Activated CD4-positive, CD25-positive, alpha-beta regulatory T cell (primary cell): ENCODE data around the gene LARGE2.

Experiments used
- DNase-seq, 4 experiments: peaks; one replicate each; lab custom pipeline; 2025; lab: John Stamatoyannopoulos, UW

LARGE2 gene

DNA sequence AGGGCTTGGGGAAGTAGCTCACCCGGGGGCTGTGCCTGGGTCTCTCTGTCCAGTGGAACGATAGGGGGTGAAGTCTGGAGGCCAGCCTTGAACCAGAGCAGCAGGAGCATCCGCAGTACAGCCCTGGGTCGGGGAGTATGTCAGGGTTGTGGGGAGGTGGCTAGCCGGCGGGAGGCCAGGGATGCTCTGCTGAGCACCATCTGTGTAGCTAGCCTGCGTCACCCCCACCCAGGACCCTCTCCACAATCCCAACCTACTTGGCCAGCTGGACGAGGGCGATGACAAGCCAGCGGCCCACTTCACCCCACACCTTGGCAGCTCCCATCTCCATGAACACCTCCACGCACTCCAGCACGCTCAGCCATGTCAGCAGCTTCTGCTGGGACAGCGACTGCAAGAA lies 7.0 kb upstream of the LARGE2 start:
- no peak for DNase-seq

DNA sequence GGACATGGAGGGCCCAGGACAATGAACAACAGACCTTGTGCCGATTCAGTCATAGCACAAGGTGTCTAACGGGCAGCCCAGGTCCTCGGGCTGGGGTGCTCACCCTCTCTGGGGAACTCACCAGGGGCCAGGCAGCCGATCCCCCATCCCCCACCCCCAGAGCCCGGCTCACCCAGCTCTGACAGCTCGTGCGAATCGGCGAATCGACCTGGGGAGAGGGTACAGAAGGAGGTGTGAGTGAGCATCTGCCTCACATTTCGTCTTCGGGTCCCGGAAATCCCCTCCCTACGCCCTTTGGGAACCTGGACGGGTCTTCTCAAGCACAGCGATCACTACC lies 5.2 kb upstream of the LARGE2 start:
- DNase-seq, result no peak

DNA sequence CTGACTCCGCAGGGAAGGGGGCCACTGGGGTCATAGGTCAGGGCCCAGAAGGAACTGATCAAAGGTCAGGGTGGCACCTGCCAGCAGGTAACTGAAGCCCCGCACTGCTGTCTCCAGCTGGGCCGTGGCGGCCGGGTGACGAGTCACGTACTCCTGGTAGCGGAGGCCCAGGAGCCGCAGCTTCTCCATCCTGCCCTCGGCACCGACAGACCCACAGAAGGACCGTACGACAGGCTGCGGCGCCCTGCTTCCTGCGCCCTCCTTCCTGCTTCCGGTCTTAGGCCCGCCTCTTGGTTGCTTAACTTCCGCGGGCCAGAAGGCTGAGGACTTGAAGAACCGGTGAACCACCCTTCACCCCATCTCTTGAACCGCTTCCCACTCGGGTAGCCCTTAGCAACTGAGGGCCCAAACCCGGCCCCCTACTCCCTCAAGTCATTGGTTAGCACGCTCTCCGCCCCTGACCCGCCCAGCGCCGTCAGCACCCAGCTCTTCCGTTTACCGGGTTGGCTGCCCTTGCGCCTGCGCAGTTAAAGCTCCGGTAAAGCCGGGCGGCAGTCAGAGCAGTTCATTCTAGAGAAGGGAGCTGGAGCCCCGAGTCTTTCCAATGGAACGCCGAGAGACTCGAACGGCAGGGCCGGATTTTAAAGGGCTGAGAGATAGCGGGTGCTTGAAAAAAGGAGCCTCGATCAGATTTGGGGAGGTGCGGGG lies 4.7 kb upstream of the LARGE2 start, which contains the start of gene PEX16:
Gene PEX16 (minus strand): TSS at position 255 of the 708 bp plus-strand sequence. CDS start 66 bp downstream, at position 189.
- peak; percentile 80 to 91 (median 86) for DNase-seq

DNA sequence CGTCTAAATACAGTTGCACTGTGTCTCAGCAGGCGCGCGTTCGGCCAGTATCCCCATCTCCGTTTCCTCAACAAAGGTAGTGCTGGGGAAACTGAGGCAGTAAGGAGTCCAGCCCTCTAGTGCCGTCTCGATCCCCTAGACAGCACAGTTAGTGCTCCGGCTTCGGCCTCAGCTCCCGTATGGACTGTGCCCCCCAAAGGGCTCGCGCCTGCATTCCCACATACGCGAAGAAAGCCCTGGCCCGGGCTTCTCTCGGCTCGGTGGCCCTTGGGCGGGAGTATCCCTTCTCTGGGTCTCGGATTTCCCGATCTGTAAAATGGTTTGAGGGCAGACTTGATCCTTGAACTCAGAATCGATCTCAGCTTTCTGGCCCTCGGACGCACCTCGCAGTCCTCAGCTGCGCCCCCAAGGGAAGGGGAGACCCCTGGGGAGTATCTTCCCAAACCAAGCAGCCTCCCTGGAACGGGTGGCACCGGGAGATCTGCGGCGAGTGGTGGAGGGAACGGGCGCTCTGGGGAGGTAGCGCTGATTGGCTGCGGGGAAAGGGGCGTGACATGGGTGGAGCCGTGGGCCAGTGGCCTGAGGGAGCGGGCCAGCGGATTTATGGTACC lies 4.0 kb upstream of the LARGE2 start:
- DNase-seq, result peak in 2 of 4 experiments; percentile 23 to 46

DNA sequence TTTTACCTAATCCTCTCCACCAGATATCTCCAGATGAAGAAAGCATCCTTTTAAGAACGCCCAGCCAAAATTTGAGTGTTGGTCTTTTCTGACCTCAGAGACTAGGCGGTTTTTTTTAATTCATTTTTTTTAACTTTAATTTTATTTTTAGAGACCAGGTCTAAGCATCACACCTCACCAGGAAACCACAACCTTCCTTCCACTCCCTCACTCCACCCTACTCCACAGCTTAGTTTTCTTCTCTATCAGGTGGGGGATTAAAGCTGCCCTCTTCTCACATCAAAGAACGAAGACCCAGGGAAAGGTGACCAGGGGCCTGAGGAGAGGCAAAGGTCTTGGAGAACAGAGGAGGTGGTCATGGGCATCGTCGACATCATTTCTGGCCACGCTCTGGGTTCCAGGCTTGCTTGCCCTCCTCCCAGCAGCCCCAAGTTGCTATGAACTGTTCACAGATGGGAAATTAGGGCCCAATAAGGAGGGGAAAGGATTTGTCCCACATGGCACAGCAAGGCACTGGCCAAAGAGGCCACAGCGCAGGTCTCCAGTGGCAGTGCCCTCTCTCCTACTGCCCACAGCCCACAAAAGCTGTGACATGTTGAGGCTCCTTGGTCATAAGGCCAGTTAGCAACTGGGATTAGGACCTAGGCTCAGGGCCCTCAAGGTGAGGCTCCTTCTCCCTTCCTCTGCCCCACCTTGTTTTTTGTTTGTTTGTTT lies 3.3 kb upstream of the LARGE2 start:
- no peak for DNase-seq

DNA sequence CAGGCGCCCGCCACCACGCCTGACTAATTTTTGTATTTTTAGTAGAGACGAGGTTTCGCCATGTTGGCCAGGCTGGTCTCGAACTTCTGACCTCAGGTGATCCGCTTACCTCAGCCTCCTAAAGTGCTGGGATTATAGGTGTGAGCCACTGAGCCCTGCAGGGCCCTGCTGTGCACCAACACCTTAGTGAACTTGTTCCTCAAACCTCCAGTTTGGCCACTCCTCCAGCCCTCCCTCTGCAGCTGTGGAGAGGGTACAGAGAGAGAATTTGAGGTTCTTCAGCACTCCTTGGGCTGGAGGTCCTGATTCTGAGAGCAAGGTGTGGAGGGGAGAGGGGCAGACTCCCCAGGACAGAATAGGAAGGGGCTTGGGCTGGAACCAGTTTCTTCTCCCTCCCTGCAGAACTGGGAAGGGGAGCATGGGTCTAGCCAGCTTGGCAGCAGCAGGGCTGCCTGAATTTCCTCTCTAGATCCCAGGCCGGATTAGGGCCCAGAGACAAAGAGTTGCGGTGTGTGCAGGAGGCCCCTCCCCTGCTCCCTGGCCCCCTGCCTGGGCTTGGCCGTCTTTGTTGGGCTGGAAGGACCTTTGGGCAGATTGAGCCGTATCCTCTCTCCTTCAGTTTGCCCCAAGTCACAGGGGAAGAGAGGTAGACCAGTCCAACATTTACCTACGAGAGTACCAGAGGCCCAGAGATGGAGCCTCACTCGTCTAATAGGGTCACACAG lies 2.5 kb upstream of the LARGE2 start:
- DNase-seq, result no peak

DNA sequence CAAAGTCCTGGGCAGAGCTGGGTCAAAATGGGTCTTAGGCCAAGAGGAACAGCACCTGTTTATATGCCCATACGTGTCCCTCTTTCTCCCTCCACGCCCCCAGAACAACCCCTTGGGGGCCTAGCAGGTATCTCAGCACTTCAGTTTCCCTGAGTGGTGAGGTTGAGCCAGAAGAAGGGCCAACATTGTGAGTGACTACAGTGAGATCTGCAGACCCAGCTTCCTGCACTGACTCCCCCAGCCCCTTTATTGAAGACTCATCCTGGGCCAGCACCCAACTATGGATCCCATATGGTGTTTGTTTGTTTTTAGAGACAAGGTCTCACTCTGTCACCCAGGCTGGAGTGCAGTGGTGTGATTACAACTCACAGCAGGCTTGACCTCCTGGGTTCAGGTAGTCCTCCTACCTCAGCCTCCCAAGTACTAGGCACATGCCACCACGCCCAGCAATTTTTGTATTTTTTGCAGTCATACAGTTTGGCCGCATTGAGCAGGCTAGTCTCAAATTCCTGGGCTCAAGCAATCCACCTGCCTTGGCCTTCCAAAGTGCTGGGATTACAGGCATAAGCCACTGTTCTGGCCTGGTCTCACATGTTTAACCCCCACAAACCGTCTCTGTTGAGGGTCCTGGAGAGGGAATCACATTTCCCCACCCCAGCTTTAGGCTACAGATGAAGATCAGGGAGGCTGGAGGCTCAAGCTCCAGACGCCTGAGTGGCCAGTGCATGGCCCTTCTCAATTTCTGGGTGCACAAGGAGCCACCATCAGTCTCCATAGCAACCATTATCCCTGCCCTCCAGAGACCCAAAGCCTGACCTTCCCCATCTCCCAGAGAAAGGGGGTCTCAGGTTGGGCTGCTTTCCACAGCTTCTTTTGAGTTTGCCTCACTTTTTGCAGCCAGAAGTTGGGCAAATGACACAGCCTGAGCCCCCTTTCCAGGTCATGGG lies 1.7 kb upstream of the LARGE2 start:
- DNase-seq, result no peak

DNA sequence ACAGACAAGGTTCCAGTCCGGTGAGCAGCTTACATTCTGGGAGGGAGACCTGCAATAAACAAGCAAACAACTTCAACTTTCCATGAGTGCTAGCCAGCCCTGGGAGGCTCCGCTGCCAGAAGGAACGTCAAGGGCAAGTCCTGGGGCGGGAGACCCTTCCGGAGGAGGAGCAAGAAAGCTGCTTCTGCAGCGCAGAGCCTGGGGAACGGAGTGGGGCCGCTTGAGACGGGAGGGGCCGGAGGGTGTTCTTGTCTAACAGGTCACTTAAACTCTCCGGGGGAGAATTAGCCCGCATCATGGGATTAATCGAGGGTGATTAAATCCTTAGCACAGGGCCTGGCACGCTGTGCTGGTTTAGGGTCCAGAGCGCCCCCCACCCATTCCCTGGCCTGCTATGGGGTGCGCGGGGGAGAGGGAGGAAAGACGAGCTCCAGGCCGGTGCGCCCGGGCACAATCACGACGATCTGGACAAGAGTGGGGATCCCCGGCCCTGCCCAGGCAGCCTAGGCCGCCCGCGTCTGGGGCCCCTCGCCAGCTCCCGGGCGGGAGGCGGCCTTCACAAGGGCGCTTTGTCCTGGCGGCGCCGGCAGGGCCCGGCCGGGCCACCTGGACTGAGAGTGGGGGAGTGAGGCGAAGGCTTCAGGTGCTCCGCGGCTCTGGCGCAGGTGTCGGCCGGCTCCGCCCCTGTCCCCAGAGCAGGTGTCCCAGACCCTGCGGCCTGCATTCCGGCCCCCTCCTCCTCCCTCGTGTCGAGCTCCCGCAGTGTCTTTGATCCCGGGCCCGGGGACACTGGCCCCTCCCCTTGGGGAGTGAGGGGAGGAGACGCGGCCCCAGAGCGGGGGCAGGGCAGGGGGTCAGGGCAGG lies 663 bp upstream of the LARGE2 start:
- DNase-seq, result no peak

DNA sequence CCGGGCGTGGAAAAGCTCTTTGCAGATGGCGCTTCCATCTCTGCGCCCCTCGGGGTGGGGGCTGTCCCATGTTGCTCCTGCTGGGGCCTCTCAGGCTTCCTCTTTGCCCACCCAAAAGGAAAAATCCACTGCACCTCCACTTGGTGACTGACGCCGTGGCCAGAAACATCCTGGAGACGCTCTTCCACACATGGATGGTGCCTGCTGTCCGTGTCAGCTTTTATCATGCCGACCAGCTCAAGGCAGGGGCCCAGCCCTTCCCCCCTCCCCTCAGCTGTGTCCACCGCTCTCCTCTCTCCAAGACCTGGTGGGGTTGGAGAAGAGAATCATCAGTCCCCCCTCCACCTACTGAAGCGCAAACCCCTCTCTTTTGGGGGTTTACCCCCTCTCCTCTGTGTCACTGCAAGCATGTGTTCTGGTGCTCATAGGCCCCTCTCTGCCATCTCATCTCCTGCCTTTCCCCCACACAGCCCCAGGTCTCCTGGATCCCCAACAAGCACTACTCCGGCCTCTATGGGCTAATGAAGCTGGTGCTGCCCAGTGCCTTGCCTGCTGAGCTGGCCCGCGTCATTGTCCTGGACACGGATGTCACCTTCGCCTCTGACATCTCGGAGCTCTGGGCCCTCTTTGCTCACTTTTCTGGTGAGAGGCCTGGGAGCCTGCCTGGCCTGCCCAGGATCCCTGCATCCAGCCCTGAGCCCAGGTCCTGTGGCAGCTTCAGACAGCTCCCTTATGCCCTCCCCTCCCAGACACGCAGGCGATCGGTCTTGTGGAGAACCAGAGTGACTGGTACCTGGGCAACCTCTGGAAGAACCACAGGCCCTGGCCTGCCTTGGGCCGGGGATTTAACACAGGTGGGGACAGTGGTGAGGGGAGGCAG lies 1.8 kb downstream of the LARGE2 start:
- DNase-seq, result no peak

DNA sequence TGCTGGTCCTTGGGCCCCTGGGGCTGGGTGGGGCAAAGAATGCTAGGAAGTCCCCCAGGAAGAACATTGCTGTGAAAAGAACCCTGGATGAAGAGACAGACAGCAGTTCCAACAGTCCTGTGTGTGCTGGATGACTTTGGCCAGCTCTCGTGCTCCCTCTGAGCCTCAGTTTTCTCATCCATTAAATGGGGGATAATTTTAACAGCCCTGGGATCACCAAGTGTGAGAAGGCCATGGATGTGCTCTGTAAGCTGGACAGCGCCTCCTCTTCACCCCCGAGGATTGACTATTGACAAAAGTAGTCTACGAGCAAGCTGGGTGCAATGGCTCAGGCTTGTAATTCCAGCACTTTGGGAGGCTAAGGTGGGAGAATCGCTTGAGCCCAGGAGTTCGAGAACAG lies 2.5 kb downstream of the LARGE2 start:
- no peak for DNase-seq

DNA sequence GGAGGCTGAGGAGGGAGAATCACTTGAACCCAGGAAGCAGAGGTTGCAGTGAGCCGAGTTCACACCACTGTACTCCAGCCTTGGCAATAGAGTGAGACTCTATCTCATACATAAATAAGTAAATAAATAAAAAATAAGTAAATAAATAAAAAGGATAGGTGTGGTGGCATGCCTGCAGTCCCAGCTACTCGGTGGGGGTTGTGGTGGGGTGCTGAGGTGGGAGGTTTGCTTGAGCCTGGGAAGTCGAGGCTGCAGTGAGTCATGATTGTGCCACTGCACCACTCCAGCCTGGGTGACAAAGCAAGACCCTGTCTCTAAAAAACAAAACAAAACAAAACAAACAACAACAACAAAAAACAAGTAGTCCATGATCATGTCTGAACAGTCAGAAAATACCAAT lies 3.1 kb downstream of the LARGE2 start:
- no peak for DNase-seq

DNA sequence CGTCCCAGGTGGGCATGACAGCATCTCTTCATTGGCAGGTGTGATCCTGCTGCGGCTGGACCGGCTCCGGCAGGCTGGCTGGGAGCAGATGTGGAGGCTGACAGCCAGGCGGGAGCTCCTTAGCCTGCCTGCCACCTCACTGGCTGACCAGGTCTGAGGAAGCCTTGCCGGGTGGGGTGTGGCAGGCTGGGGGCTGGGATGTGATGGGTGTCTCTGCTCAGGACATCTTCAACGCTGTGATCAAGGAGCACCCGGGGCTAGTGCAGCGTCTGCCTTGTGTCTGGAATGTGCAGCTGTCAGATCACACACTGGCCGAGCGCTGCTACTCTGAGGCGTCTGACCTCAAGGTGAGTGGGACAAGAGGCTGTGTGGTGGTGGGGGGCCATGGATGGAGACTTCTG lies 3.5 kb downstream of the LARGE2 start:
- no peak for DNase-seq

DNA sequence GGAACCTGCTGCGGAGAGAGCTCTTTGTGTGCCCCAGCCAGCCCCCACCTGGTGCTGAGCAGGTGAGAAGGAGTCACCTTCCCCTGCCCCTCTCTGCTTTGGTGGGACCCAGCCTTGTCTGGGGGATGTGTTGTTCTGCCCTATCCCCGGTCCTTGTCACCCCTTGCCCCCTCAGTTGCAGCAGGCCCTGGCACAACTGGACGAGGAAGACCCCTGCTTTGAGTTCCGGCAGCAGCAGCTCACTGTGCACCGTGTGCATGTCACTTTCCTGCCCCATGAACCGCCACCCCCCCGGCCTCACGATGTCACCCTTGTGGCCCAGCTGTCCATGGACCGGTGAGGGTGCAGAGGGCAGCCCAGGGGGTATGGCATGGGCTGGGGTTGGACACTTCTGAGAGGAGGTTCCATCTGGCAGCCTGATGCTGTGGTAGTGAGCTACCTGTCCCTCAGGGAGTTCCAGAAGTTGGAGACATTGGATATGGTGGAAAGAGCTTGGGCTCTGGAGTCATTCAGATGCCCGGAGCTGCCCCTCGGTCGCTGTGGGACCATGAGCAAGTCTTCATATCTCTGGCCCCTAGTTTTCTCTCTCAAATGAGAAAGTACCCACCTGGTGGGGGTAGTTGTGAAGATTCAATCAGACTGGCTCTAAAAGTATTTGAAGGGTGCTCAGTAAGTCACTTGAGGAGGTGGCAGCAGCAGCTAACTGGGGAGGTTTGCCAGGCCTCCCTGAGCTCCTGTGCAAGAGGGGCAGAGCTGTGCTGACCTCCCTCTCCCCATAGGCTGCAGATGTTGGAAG lies 4.3 kb downstream of the LARGE2 start:
- DNase-seq, result no peak

DNA sequence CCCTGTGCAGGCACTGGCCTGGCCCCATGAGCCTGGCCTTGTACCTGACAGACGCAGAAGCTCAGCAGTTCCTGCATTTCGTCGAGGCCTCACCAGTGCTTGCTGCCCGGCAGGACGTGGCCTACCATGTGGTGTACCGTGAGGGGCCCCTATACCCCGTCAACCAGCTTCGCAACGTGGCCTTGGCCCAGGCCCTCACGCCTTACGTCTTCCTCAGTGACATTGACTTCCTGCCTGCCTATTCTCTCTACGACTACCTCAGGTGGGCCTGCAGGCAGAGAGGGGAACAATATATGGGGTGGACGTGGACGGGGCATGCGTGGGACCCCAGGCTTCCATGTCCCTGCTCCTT lies 4.9 kb downstream of the LARGE2 start:
- DNase-seq, result no peak

DNA sequence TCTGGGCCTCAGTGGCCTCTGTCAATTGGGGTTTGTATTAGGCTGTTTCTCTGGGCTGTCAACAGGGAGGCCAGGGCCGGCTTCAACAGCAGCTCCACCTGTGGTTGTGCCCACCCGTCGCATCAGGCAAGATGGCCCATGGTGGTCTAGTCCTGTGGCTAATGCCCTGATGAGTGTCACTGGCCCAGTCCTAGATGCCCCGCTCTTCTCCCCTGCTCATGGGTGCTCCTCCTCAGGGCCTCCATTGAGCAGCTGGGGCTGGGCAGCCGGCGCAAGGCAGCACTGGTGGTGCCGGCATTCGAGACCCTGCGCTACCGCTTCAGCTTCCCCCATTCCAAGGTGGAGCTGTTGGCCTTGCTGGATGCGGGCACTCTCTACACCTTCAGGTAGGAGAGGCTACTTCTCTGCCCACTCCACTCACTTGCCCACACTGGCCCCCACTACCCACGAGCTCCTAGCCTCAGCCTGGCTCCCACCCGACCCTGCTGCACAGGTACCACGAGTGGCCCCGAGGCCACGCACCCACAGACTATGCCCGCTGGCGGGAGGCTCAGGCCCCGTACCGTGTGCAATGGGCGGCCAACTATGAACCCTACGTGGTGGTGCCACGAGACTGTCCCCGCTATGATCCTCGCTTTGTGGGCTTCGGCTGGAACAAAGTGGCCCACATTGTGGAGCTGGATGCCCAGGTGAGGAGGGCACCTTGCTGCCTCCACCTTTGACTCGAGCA lies 5.4 kb downstream of the LARGE2 start:
- DNase-seq, result no peak

DNA sequence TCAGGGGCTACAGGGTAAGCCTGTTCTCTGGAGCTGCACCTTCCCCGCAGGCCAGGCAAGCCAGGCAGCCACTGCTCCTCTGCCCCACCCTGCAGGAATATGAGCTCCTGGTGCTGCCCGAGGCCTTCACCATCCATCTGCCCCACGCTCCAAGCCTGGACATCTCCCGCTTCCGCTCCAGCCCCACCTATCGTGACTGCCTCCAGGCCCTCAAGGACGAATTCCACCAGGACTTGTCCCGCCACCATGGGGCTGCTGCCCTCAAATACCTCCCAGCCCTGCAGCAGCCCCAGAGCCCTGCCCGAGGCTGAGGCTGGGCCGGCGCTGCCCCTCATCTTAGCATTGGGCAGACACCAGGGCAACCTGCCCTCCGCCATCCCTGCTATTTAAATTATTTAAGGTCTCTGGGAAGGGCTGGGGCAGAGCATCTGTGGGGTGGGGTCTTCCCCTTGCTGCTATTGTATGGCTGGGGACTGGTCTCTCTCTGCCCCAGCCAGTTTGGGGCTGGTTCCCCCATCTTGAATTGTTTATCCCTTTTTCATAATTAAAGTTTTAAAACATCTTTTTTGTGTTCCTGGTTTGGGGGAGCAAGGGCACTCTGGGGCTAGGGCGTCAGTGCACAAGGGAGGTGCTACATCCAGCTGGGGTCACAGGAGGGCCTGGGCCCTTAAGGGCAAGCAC lies 6.2 kb downstream of the LARGE2 start:
- DNase-seq, result no peak

DNA sequence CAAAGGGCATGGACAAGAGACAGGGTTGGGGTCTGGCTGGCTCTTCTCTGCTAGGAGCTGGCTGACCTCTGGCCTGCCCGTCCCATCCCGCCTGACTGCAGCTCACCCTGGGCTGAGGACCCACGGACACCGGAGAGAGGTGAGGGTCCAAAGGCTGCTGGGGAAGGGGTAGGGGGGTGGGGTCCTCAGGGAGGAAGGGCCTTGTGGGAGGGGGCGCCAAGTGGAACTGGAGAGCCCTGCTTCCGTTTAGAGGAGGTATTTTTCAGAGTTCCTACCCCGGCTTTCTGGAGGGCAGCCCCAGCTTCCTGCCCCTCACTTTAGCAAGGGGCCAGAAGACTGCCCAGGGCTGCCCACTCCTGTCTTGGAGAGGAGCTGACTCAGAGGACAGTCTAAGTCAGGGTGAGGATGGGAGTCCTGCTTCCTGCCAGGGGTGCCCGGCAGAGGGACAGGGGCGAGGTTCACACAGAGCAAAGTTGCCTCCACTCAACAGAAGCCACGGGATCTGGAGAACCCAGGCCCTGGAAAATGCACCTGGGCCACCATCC lies 7.1 kb downstream of the LARGE2 start:
- DNase-seq, result no peak
